Measurements from ENCODE around the gene LCE3D. TPM values are rescaled to one million over a fixed set of nuclear protein-coding genes. Genes with fewer than 3 reads are reported as not detected.

The LCE3D gene
- total and polyA plus RNA-seq, 2 experiments from 2014 or later = not detected

DNA sequence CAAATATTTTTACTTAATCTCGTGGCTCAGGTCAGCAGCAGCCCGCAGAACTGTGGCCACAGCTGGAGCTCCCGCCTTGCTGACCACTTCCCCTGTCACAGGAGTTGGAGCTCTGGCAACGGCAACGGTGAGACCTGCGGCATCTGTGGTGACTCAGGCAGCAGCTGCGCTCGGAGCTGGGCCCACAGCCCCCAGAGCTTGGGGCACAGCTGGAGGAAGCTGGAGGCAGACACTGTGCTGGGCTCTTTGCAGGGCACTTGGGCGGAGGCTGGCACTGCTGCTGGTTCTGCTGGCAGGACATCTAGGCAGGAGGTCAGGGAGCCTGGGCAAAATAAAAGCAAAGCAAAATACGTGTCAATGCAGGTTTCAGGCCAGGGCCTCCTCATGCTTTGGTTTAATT lies 42.5 kb upstream of the LCE3D start, which contains the start of gene LCE3A:
Gene LCE3A (minus strand): TSS at position 301 of the 400 bp plus-strand sequence. CDS start 0 bp downstream, at position 301.
- Mint-ChIP-seq H3K4me1 (no peaks in the 10 kb centered on the region; the same call in 2 of the 3 replicates), H3K27me3 (ENCODE audit: insufficient read depth, low read depth, poor library complexity) (peaks cover 4% of the 10 kb centered on the region), H3K36me3 (ENCODE audit: low read depth) (peaks cover 19% of the 10 kb centered on the region), H3K27ac (no peak within 1 kb of the TSS), H3K9me3 (peaks cover 33% of the 10 kb centered on the region), H3K4me3 (no peak within 1 kb of the TSS)
- no peak within 1 kb of the TSS for H3K27ac ChIP-seq (ENCODE audit: low read depth)
- TF ChIP-seq EZH2phosphoT487 (IDR thresholded peaks at IDR 0.05; ENCODE audit: unreplicated experiment) (no peak), EZH2 (IDR thresholded peaks at IDR 0.05; ENCODE audit: low read depth, unreplicated experiment) (no peak), CREB1 (CRISPR knock-in tag; IDR thresholded peaks at IDR 0.05; ENCODE audit: low read depth) (no peak), STAT1 (IDR thresholded peaks at IDR 0.05; ENCODE audit: unreplicated experiment) (no peak), POLR2AphosphoS5 (IDR thresholded peaks at IDR 0.05; ENCODE audit: low read depth) (no peak), ZNF114 (CRISPR knock-in tag; IDR thresholded peaks at IDR 0.05) (no peak), ZNF331 (CRISPR knock-in tag; IDR thresholded peaks at IDR 0.05; ENCODE audit: low read depth) (no peak), JUNB (IDR thresholded peaks at IDR 0.05; ENCODE audit: unreplicated experiment) (no peak), NANOG (IDR thresholded peaks at IDR 0.05; ENCODE audit: borderline replicate concordance) (no peak)
- TF ChIP-seq, protein P1, sequence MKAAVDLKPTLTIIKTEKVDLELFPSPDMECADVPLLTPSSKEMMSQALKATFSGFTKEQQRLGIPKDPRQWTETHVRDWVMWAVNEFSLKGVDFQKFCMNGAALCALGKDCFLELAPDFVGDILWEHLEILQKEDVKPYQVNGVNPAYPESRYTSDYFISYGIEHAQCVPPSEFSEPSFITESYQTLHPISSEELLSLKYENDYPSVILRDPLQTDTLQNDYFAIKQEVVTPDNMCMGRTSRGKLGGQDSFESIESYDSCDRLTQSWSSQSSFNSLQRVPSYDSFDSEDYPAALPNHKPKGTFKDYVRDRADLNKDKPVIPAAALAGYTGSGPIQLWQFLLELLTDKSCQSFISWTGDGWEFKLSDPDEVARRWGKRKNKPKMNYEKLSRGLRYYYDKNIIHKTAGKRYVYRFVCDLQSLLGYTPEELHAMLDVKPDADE (IDR thresholded peaks at IDR 0.05) = no peak
- TF ChIP-seq, protein P2, sequence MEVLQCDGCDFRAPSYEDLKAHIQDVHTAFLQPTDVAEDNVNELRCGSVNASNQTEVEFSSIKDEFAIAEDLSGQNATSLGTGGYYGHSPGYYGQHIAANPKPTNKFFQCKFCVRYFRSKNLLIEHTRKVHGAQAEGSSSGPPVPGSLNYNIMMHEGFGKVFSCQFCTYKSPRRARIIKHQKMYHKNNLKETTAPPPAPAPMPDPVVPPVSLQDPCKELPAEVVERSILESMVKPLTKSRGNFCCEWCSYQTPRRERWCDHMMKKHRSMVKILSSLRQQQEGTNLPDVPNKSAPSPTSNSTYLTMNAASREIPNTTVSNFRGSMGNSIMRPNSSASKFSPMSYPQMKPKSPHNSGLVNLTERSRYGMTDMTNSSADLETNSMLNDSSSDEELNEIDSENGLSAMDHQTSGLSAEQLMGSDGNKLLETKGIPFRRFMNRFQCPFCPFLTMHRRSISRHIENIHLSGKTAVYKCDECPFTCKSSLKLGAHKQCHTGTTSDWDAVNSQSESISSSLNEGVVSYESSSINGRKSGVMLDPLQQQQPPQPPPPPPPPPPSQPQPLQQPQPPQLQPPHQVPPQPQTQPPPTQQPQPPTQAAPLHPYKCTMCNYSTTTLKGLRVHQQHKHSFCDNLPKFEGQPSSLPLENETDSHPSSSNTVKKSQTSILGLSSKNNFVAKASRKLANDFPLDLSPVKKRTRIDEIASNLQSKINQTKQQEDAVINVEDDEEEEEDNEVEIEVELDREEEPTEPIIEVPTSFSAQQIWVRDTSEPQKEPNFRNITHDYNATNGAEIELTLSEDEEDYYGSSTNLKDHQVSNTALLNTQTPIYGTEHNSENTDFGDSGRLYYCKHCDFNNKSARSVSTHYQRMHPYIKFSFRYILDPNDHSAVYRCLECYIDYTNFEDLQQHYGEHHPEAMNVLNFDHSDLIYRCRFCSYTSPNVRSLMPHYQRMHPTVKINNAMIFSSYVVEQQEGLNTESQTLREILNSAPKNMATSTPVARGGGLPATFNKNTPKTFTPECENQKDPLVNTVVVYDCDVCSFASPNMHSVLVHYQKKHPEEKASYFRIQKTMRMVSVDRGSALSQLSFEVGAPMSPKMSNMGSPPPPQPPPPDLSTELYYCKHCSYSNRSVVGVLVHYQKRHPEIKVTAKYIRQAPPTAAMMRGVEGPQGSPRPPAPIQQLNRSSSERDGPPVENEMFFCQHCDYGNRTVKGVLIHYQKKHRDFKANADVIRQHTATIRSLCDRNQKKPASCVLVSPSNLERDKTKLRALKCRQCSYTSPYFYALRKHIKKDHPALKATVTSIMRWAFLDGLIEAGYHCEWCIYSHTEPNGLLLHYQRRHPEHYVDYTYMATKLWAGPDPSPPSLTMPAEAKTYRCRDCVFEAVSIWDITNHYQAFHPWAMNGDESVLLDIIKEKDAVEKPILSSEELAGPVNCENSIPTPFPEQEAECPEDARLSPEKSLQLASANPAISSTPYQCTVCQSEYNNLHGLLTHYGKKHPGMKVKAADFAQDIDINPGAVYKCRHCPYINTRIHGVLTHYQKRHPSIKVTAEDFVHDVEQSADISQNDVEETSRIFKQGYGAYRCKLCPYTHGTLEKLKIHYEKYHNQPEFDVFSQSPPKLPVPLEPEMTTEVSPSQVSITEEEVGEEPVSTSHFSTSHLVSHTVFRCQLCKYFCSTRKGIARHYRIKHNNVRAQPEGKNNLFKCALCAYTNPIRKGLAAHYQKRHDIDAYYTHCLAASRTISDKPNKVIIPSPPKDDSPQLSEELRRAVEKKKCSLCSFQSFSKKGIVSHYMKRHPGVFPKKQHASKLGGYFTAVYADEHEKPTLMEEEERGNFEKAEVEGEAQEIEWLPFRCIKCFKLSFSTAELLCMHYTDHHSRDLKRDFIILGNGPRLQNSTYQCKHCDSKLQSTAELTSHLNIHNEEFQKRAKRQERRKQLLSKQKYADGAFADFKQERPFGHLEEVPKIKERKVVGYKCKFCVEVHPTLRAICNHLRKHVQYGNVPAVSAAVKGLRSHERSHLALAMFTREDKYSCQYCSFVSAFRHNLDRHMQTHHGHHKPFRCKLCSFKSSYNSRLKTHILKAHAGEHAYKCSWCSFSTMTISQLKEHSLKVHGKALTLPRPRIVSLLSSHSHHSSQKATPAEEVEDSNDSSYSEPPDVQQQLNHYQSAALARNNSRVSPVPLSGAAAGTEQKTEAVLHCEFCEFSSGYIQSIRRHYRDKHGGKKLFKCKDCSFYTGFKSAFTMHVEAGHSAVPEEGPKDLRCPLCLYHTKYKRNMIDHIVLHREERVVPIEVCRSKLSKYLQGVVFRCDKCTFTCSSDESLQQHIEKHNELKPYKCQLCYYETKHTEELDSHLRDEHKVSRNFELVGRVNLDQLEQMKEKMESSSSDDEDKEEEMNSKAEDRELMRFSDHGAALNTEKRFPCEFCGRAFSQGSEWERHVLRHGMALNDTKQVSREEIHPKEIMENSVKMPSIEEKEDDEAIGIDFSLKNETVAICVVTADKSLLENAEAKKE (CRISPR knock-in tag; IDR thresholded peaks at IDR 0.05) = no peak
- TF ChIP-seq, protein P3, sequence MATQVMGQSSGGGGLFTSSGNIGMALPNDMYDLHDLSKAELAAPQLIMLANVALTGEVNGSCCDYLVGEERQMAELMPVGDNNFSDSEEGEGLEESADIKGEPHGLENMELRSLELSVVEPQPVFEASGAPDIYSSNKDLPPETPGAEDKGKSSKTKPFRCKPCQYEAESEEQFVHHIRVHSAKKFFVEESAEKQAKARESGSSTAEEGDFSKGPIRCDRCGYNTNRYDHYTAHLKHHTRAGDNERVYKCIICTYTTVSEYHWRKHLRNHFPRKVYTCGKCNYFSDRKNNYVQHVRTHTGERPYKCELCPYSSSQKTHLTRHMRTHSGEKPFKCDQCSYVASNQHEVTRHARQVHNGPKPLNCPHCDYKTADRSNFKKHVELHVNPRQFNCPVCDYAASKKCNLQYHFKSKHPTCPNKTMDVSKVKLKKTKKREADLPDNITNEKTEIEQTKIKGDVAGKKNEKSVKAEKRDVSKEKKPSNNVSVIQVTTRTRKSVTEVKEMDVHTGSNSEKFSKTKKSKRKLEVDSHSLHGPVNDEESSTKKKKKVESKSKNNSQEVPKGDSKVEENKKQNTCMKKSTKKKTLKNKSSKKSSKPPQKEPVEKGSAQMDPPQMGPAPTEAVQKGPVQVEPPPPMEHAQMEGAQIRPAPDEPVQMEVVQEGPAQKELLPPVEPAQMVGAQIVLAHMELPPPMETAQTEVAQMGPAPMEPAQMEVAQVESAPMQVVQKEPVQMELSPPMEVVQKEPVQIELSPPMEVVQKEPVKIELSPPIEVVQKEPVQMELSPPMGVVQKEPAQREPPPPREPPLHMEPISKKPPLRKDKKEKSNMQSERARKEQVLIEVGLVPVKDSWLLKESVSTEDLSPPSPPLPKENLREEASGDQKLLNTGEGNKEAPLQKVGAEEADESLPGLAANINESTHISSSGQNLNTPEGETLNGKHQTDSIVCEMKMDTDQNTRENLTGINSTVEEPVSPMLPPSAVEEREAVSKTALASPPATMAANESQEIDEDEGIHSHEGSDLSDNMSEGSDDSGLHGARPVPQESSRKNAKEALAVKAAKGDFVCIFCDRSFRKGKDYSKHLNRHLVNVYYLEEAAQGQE (IDR thresholded peaks at IDR 0.05; ENCODE audit: unreplicated experiment) = no peak
- TF ChIP-seq, protein P4, sequence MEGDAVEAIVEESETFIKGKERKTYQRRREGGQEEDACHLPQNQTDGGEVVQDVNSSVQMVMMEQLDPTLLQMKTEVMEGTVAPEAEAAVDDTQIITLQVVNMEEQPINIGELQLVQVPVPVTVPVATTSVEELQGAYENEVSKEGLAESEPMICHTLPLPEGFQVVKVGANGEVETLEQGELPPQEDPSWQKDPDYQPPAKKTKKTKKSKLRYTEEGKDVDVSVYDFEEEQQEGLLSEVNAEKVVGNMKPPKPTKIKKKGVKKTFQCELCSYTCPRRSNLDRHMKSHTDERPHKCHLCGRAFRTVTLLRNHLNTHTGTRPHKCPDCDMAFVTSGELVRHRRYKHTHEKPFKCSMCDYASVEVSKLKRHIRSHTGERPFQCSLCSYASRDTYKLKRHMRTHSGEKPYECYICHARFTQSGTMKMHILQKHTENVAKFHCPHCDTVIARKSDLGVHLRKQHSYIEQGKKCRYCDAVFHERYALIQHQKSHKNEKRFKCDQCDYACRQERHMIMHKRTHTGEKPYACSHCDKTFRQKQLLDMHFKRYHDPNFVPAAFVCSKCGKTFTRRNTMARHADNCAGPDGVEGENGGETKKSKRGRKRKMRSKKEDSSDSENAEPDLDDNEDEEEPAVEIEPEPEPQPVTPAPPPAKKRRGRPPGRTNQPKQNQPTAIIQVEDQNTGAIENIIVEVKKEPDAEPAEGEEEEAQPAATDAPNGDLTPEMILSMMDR (conservative IDR thresholded peaks at IDR 0.05; ENCODE audit: low read depth in 2 of 2) = no peak
- H3F3A ChIP-seq (replicated peaks; ENCODE audit: low read depth) = no peaks in the 10 kb centered on the region
- H3K36me3 ChIP-seq (ENCODE audit: insufficient read depth) = peaks cover 7% of the 10 kb centered on the region; the same call in 1 of the 2 replicates
- H3K9me2 ChIP-seq (ENCODE audit: insufficient read depth) = peaks cover 16% of the 10 kb centered on the region
- peaks cover 5% of the 10 kb centered on the region; the same call in 1 of the 2 replicates for H3K4me1 ChIP-seq (ENCODE audit: insufficient read depth)
- H3K79me2 ChIP-seq (replicated peaks; ENCODE audit: insufficient read depth) = no peaks in the 10 kb centered on the region
- no peak within 1 kb of the TSS for H3K4me3 ChIP-seq
- ATAC-seq (peak; percentile 31), DNase-seq (ENCODE audit: low spot score) (peak; percentile 11)
- H4K20me1 ChIP-seq (replicated peaks; ENCODE audit: insufficient read depth) = no peaks in the 10 kb centered on the region
- H3K4me2 ChIP-seq = 0 out of 2 replicates have a peak within 1 kb of the TSS, but pooled peaks have one; percentile 51
- H3K27me3 ChIP-seq (ENCODE audit: insufficient read depth) = no peaks in the 10 kb centered on the region; the same call in 1 of the 2 replicates
- H2AFZ ChIP-seq = peak within 1 kb of the TSS; percentile 97
